ENCODE measurements around the gene PHACTR3.
A peak's percentile ranks its signal among the peaks of the same experiment; 100 is the strongest.
"Not testable (repeated sequence)": the region's sequence is repeated elsewhere in the genome, so short reads cannot be mapped to it uniquely, and the experiment has no call there.

PHACTR3 gene

GRCh38 chr20:59603781-59604541 is at the start of gene PHACTR3:
PHACTR3 (plus strand) TSS chr20:59604540; CDS start chr20:59605015, 475 bp downstream.
- DNase-seq = no peak

- DNase-seq = not testable (repeated sequence)
Measured at GRCh38 chr20:59557733-59558529, 46.4 kb upstream of the PHACTR3 start.

- no peak for DNase-seq
Measured at GRCh38 chr20:59559024-59559817, 45.1 kb upstream of the PHACTR3 start.

GRCh38 chr20:59559863-59560262 is 44.5 kb upstream of the PHACTR3 start:
- DNase-seq = no peak

- DNase-seq = no peak
Measured at GRCh38 chr20:59560588-59561227, 43.6 kb upstream of the PHACTR3 start.

GRCh38 chr20:59561228-59561605 is 43.1 kb upstream of the PHACTR3 start:
- DNase-seq = no peak

GRCh38 chr20:59561614-59562277 is 42.6 kb upstream of the PHACTR3 start:
- DNase-seq = no peak

GRCh38 chr20:59564171-59564570 is 40.2 kb upstream of the PHACTR3 start:
- no peak for DNase-seq

- no peak for DNase-seq
Measured at GRCh38 chr20:59564943-59565342, 39.4 kb upstream of the PHACTR3 start.

- DNase-seq = no peak
Measured at GRCh38 chr20:59565768-59566461, 38.4 kb upstream of the PHACTR3 start.

- no peak for DNase-seq
Measured at GRCh38 chr20:59566631-59567524, 37.5 kb upstream of the PHACTR3 start.

GRCh38 chr20:59567585-59568508 is 36.5 kb upstream of the PHACTR3 start:
- DNase-seq = no peak

- DNase-seq = no peak
Measured at GRCh38 chr20:59568509-59569024, 35.8 kb upstream of the PHACTR3 start.

- DNase-seq = no peak
Measured at GRCh38 chr20:59569305-59569704, 35.0 kb upstream of the PHACTR3 start.

- DNase-seq = no peak
Measured at GRCh38 chr20:59571151-59571550, 33.2 kb upstream of the PHACTR3 start.

GRCh38 chr20:59571551-59572314 is 32.6 kb upstream of the PHACTR3 start:
- peak; percentile 51 for DNase-seq

GRCh38 chr20:59572515-59572914 is 31.8 kb upstream of the PHACTR3 start:
- no peak for DNase-seq

GRCh38 chr20:59573837-59574236 is 30.5 kb upstream of the PHACTR3 start:
- DNase-seq = no peak

All from stimulated activated CD4-positive, alpha-beta T cell treated with anti-CD3 and anti-CD28 coated beads, Interleukin-1b, Interleukin-23, amount 100 ng/mL, for 48 hours (primary cell).